GM11168 (cell line): ENCODE data around the gene CEBPZOS.

Experiments
- in situ Hi-C: fragments of 300-500 bp; cut with MboI; formaldehyde crosslinking; loops from one replicate; pipeline ENCODE4 v1.12.0; 2022; ENCODE audit warnings: low sequenced_read_pairs; ENCODE audit not compliant: unreplicated experiment

The CEBPZOS gene

DNA sequence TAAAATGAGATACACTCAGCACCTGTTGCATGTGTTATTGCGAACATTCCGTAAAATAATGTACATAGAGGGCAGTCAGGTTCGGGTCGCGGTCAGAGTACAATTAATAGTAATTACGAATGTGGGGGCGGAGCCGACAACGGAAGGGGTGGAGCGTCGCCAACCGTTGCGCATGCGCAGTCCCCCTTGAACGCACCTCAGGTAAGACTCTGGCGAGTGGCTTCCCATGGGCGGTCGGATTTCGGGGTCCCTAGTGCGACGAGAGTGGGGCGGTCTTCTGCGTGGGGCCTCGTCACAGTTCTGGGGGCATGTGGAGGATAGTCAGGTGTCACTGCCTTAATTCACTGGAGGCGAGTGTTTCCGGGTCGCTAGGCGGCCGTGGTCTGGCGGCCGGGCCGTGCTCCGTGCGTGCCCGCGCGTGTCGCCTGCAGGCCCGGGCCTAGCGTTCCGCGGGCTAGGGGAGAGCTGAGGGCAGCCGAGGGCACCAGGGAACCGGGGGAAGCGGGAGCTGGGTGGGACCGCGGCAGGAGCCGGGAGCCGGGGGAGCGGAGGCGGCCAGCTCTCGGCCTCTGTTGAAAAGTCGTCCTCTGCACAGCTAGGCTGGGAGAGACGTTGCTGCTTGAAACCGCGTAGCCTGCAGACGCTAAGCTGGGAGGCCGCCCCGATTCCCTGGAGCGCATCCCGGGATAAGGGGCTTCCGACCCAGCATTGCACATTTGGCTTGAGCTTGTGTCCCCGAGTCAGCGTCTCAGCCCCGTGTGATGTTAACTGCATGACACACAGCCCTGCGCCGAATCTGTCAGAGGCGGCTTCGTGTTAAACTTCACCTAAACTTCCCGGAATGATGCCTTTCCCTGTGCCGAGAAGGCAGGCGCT is at the start of gene CEBPZOS:
CEBPZOS (plus strand) TSS at position 177 of the 876 bp plus-strand sequence. CDS start 3,209 bp downstream, outside the sequence.
- in situ Hi-C loops: no loop called here

DNA sequence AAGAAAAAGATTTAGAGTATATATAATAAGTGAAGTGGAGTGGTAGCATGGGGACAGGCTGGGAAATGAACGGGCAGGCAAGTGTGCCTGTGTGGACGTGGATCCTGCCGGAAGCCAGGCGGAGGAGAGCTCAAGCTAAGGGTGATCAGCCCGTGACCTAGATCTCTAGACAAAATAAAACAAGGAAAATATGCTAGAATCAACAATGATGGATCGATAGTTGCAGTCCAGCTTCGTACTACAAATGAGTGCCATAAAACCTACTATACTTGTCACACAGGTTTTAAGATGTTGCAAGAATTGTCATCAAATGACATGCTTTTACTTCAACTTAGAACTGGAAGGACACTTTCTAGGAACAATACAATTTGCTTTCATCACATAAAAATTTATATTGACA is 48.0 kb upstream of the CEBPZOS start:
- in situ Hi-C loops: no loop called here

- in situ Hi-C loops: no loop called here
Measured at GRCh38 chr2:37149626-37150322, 46.5 kb upstream of the CEBPZOS start.

- in situ Hi-C loops: no loop called here
Measured at GRCh38 chr2:37153224-37153623, 43.1 kb upstream of the CEBPZOS start.

DNA sequence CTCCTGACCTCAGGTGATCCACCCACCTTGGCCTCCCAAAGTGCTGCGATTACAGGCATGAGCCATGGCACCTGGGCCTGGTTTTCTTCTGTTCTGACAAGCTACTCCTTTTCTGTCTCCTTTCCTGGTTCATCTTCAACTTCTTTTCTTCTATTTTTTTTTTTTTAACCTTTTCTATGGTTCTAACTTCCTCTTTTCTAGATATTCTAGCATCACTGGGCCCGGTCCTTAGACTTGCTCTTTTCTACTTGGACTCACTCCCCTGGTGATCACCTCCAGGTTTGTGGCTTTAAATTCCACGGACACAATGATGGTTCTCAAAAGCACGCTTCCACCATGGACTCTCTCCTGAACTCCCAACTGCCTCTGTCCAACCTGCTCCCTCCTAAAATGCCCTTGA is 41.5 kb upstream of the CEBPZOS start:
- in situ Hi-C loops: no loop called here

DNA sequence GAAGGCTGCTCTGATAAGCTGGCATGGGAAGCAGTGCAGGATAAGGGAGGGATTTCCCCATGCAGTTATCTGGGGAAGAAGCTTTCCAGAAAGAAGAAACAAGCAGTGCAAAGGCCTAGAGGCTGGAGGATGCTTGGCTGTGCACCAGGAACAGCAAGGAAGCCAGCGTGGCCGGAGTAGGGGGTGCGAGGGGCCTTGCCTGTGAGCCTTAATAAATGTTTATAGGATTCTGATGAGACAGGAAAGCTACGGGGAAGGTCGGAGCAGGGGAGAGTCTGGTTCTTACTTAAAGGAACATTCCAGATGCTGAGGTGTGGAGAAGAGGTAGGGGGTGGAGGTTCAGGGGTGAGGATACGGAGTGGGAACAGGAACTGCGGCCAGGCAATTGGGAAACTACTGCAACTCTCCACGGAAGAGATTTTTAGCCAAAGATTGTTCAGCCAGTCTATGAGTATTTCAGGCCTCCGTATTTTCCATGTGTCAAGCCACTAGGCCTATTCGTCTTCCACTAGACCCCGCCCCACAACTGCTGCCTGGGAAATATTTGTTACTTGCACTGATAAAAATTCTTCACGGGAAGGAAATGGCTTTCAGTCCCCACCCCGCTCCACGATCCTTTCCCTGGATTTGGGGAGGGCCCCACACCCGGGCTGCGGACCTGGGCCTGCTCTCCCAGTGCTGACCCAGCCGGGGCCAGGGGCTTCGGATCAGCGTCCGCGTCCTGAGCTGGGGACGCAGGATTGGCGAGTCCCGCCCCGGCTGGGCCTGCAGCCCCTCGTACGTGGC is 40.0 kb upstream of the CEBPZOS start:
- in situ Hi-C loops: no loop called here

GRCh38 chr2:37156857-37157714 is 39.2 kb upstream of the CEBPZOS start, which contains the start of gene EIF2AK2:
EIF2AK2 (minus strand) TSS chr2:37156980; CDS start chr2:37147806, 9,174 bp downstream.
- in situ Hi-C loops: no loop called here

- in situ Hi-C loops: no loop called here
Measured at GRCh38 chr2:37164757-37165156, 31.5 kb upstream of the CEBPZOS start.

DNA sequence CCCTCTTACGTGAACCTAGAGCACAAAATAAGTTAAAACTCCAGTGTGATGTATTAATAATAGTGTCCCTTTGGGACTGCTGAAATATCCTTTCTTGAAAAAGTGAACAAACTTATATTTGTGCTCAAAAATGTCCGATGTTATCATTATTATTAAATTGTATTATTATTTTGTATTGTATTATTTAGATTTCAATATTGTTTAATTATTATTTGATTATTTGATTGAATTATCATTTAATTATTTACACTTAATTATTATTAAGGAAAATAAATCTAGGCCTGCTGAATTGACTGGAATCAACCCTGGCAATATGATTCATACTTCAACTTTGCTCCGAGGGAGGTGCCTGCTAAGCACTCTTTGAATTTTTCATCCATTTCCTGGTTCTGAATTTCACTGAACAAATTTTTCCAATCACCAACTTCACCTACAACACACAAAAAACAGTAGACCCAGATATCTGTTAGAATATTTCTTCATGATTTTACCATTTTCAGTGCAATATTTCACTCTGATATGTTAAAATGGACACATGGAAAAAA is 28.6 kb upstream of the CEBPZOS start:
- in situ Hi-C loops: no loop called here

- in situ Hi-C loops: no loop called here
Measured at GRCh38 chr2:37168217-37168981, 27.9 kb upstream of the CEBPZOS start.

GRCh38 chr2:37171624-37171950 is 24.7 kb upstream of the CEBPZOS start:
- in situ Hi-C loops: no loop called here

- in situ Hi-C loops: no loop called here
Measured at GRCh38 chr2:37173741-37174140, 22.6 kb upstream of the CEBPZOS start.

DNA sequence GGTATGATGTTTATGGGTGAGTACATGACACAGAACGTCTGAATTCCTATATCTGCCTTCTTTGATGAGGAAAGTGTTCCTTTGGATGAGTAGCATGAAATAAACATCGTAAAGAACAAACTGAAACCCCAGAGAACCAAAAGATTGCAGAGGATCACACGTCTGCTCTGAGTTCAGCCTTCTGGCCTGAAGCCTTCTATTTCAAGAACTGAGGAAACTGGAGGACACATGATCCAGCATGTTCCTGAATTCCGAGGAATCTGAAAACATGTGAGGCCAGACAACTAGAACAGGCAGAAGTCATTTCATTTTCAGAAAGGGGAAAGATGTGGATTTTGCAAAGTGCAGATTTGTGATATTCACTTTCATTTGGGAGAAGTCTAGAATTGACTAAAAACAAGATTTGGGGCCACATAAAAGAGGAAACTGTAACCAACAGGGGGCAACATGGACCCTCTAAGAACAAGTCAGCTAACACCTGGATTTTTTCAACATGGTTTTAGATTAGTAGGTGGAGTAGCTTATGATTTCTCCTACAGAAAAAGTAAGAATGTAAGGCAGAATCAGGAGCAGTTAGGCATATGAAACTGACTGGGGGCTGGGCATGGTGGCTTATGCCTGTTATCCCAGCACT is 16.2 kb upstream of the CEBPZOS start:
- in situ Hi-C loops: no loop called here

DNA sequence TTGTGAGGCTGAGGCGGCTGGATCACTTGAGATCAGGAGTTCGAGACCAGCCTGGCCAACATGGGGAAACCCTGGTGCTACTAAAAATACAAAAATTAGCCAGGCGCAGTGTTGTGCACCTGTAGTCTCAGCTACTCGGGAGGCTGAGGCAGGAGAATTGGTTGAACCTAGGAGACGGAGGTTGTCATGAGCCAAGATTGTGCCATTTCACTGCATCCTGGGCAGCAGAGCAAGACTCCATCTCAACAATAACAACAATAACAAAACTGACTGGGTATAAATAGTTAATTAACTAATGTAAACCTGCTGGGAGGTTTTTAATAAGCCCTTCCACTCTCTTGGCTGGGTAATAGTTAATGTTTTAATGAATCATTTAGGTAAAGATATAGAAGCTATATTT is 15.7 kb upstream of the CEBPZOS start:
- in situ Hi-C loops: no loop called here

DNA sequence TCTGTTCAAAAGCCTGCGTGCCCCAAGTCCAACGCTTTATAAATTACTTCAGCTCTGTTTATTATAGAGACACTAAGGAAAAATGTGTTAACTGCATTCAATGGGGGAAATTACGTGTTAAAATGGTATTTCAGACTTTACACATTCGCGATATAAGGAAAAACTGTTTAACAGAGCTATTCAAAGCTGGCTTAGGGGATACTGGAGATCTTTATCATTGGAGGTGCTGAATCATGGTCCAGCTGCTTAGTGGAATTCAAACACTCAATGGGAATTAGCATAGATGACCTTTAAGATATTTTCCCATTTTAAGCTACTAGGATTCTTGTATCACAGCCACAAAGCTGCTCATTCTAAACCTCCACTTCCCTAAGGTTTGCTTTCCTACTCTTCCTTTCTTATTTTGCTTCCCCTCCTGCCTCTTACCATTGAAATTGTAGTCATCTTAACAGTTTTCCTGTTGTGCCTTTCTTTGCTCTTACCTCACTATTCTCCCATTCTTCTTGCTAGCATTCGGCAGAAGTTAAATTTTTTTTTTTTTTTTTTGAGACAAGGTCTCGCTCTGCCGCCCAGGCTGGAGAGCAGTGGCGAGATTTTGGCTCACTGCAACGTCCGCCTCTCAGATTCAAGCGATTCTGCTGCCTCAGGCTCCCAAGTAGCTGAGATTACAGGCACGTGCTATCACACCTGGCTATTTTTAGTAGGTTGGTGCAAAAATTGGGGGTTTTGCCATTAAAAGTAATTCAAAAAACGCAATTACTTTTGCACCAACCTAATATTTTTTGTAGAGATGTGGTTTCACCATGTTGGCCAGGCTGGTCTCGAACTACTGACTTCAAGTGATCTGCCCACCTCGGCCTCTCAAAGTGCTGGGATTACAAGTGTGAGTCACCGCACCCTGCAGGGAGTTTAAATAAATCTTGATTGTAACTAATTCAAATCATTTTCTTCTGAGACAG is 14.3 kb upstream of the CEBPZOS start:
- in situ Hi-C loops: no loop called here

DNA sequence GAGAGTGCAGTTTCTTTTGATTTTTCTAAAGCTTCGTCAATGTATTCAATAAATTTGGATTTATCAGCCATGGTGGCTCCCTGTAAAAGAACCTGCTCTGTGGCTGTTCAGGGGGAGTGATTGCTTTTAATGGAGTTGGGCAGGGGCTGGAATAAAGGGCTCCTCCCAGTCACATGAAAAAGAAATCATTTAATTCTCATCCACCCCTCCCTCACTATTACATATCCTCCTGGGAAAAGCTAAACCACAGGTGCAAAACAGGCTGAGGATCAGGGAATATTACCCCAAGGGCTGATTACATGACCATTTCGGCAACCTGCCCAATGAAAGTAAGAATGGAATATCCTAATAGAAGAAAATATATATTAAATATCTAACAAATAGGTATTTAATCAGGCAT is 7.7 kb upstream of the CEBPZOS start, which contains the start of gene SULT6B1:
SULT6B1 (minus strand) TSS at position 101 of the 400 bp plus-strand sequence; CDS start at position 71, 30 bp downstream.
- in situ Hi-C loops: no loop called here

DNA sequence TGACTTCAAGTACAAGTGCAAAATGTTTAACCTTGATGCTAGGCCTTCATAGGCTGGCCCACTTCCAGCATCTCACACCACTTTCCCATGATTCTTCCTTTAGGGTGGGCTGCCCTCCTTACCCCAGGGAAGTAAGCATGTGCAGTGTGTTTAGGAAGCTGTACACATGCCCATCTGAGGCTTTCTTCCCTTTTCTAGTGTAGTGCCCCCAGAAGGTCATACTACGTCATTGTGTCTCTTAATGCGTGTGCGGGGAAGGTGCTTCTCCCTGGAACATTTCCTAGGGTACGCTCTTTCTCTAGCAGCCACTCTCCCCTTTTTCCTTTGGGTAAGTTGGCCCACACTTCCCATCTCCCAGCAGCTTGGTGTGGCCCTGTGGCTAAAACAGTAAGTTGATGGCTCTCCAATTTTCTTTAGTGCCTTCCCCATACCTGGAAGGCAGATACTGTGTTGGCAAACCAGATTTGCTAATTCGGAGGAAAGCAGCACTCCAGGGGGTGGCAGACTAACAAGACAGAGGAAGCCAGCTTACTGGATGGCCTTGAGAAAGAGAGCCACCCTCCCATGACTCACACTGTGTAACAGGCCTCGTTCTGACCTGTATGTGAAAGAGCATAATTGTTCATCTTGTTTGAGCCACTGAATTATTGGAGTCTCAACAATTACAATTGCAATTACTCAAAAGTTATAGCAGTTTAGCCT is 6.7 kb upstream of the CEBPZOS start:
- in situ Hi-C loops: no loop called here
